IPS-11a (cell line): ENCODE results near the gene C1QTNF6.

Source experiments
- H3K4me3 ChIP-seq: one replicate; pipeline ENCODE4 v1.5.1; 2013; ENCODE audit warnings: low read depth, low read length, control low read depth

C1QTNF6 gene

DNA sequence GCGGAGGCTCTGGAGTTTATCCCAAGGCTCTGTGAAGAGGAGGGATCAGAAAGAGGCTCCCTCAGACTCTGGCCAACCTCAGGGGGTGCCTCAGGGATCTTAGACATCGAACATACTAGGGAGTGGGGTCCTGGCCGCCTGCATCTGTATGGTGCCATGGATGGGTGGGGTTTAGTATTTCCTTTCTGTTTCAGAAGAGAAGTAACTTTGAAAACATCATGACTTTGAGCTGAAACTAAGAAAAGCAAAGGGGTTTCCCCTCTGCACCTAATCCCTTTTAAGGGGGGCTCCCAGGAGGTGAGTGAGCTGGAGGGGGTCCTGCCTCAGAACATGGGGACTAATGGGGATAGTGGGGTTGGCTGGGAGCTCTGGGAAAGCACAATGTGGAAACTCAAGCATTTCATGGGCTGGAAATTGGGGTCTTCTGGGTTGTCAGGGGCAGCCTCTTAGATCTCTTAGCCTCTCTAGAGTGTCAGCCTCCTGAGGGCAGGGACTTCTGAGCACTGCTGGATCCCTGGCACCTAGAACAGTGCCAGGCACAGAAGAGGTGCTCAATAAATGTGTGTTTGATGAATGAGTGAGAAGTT, 36.0 kb upstream of the C1QTNF6 start:
- H3K4me3 ChIP-seq, result no peak overlapping the region

DNA sequence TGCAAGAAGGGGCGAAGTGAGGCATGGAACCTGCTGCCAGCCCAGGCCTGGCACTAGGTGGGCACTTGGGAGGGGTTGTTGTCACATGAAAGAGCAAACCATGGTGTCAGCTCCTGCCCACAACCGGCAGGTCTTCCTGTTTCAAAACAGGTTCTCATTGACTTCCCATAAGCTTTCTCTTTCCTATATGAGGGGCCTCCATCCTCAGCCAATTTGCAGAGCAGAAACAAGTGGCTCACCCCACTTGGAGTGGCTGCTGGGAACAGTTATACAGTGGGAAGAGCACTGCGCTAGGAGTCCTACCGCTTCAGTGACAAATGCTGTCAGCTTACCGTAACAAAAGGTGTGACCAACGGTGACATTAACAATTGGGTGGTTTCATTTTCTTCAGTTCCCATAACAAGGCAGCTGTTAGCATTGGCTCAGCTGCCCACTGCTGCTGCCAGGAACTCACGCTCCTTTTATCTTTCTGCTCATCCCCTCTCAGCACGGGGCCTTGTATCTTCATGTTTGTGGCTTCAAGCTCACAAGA, 34.5 kb upstream of the C1QTNF6 start:
- H3K4me3 ChIP-seq, result no peak overlapping the region

DNA sequence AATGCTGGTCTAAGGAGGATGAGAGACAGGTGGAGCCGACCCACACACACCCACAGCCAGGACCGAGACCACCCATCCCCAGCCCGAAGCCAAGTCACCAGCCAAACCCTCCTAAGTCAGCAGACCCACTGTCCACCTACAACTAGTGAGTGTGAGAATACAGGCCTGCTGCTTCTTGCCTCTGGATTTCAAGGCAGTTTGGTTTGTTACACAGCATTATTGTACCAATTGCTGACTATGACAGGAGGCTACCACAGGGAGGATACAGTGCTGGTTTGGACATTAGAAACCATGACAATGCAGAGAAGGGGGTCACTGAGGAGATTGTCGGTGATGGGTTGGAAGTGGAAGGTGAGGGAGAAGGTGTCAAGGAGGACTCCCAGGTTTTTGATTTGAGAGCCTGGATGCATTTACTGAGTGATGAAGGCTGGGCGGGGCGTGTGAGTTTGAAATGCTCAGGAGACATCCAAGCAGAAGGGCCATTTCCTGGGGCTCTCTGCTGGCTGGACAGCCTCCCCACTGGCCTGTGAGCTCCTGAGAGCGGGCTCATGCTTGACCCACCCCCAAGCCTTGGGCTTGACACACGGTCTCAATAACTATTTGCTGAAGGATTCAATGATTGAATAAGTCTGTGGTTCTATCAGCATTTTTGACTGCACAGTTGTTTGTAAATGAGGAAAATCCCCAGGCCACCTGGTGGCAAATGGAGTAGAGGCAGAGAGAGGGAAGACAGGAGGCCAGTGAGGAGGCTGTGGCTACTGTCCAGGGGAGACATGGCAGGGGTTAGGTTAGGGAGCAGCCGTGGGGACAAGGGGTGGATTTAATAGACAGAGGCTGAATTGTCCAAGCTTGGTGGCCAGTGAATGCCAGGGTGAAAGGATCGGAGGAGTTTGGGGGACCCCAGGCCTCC, 33.6 kb upstream of the C1QTNF6 start:
- no peak overlapping the region for H3K4me3 ChIP-seq

DNA sequence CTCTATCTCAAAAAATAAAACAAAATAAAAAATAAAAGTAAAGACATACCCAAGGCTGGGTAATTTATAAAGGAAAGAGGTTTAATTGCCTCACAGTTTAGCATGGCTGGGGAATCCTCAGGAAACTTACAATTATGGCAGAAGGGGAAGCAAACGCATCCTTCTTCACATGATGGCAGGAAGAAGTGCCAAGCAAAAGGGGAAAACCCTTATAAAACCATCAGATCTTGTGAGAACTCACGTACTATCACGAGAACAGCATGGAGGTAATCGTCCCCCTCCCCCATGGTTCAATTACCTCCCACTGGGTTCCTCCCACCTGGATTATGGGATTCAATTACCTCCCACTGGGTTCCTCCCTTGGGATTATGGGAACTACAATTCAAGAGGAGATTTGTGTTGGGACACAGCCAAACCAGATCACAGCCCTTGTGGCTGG, 32.5 kb upstream of the C1QTNF6 start:
- H3K4me3 ChIP-seq, result no peak overlapping the region

DNA sequence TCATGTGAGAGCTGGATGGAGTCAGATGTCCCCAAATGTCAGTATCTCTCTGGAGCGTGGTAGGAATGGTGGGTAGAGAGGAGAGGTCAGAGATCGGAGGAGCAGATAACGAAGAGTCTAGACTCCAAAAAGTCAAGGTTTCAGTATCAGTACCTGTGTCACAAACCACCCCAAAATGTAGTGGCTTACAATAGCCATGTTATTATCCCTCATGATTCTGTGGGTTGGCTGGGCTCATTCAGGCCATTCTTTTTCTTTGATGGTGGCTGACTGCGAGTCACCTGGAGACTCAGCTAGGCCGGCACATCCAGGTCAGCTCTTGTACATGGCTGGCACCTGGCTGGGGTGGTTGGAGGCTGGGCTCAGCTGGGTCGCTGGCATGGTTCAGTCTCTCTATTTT, 31.5 kb upstream of the C1QTNF6 start:
- H3K4me3 ChIP-seq, result no peak overlapping the region

DNA sequence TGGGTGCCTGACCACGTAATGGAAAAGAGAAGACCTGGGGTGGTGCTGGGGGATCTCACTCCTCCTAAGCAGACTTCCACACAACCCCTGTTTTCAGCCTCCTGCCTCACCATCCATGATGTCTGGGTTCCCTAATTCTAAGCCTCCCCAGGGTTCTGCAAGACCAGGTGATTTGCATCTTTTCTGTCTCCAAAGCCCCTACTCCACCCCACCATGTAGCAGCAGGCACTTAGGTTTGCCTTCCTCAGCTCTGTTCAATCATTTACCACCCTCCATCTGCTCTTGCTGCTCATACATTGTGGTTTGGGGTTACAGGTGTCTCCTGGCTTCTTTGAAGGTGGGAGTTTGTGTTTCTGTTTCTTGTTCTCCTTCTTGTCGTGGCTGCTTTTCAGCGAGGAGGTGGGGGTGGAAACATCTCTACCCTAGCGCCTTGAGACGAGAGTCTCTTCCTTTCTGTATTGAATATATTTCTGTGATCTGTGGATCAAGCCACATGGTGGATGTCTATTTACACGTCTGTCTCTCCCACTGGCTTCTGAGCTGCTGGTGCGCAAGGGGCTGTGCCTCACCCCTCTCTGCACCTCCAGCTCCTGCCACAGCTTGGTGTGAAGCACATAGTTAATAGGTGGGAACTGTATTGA, 30.8 kb upstream of the C1QTNF6 start:
- no peak overlapping the region for H3K4me3 ChIP-seq

DNA sequence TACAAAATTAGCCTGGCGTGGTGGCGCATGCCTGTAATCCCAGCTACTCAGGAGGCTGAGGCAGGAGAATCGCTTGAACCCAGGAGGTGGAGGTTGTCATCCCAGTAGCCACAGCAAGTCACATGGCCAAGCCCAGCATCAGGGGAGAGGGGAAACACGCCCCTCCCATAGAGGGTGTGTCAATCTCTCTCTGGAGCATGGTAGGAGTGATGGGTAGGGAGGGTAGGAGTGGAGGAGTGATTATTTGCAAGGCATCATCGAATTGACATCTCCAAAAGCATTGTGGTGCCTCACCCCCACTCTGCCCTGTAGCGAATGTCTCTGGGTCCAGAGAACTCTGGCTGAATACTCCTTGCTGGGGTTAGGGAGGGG, 30.3 kb upstream of the C1QTNF6 start:
- H3K4me3 ChIP-seq, result no peak overlapping the region

DNA sequence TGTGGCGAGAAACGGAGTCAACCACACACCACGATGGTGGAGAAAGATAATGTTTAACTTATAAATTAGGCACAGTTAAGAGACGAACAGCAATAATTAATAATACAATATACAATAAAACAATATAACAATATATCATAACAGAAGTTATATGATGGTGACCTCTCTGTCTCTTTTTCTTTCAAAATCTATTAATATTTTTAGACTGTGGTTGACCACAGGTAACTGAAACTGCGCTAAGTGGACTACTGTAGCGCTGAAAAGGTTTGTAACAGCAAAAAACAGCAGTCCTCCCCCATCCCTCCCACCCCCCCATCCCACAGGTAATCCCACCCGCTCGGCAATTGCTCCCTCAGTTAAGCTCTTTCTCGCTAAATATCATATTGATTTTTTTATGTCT, 27.8 kb upstream of the C1QTNF6 start:
- H3K4me3 ChIP-seq, result no peak overlapping the region

DNA sequence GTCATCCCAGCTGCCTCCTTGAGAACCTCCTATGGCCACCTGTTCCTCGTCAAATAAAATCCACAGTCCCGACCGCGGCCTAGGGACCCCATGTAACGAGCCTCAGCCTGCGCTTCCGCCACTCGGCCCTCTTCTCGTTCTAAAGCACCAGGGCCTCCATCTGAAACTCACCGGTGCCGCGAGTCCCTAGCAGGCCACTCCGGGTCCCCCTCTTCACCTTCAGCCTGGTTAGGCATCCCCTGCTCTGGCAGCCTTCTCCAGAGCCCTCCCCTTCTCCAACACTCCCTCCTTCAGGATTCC, 26.6 kb upstream of the C1QTNF6 start:
- no peak overlapping the region for H3K4me3 ChIP-seq

DNA sequence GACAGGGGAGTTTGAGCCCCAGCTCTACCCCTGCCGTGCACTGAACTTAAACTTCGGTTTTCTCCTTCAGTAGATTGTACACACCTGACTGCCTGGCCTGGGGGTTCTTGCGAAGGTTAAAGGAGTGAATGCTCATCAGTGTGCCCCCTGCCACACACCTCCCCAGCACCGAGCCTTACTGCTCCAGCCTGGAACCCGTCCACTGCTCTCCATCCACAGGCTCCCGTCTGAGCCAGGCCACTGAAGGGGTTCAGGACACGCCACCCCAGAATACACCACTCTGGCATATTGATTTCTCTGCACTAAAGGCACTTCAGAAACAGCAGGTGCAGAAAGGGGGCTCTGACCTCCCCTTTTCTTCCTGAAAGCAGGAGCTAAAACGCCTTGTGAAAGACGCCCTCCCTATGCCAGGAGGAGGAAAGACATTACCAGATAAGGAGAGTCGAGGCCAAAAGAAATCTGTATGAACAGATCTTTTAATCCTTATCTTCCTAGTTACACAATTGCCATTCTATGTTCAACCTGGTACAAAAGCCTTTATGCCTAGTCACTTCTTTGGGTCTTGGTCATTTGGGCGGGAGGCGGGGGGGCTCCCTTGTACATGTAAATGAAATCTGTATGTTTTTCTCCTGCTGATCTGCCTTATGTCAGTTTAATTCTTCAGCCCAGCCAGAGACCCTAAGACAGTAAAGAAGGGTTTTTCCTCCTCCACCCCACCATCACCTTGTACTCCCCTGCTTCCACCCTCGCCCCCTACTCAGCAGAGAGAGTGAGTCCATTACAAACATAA, 26.1 kb upstream of the C1QTNF6 start:
- no peak overlapping the region for H3K4me3 ChIP-seq

DNA sequence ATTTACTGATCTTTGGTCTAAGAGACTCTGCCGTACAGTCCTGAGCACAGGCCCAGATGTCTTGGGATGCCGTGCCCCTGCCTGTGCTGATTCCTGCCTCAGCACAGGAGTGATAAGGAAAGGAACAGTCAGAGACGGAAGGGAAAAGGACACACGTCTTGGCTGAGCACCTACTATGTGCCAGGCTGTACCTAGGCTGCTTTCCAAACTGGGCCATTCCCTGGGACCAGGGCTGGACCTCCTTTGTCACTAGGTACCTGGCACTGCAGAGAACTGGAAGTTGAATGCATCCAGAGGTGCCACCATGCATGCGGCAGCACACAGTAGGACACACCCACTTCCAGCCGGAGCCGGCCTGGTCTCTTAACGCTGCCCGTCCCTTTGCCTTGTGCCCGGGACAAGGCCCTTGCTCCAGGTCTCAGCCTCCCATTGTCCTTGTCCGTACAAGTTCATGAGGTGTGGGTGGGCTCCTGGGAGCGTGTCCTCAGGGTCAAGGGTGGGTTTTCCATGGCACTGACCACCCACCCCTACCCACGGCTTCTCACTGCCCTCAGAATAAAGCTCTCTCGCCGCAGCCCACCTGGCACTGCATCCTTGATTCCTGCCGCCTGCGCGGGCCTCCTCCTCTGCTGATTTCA, 25.3 kb upstream of the C1QTNF6 start:
- H3K4me3 ChIP-seq, result no peak overlapping the region

DNA sequence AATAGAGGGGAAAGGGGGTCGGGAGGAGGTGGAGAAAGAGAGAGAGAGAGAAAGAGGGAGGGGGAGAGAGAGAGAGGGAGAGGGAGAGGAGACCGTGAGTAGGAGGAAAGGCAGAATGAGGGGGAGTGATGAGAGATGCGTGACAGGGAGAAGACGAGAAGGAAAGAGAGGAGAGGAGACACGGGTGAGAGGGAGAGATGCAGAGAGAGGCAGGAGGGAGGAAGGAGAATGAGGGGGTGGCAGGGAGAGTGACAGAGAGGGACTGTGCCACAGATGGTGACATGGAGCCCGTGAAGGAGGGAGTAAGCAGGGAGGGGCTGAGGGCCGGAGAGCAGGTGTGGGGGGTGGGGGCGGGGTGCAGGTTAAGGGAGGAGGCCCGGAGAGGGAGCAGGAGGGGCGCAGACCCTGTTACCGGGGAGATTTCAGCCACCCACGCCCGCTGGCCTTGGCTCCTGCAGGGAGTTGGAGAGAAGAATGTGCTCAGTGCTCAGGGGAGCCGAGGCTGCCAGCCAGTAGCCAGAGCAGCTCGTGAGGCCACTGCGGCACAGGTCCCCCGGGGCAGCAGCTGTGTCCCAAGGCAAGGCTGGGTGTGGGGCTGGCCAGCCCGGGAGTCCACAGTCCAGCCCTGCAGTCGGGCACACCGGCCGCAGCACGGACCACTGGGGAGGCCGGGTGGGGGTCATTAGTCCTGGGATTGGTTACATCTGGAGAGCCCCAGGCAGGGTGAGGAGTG, 24.3 kb upstream of the C1QTNF6 start, which contains the start of gene SSTR3:
Gene SSTR3 (minus strand): TSS at position 304 of the 733 bp plus-strand sequence. CDS start 4,674 bp downstream, outside the sequence.
- no peak within 1 kb of the TSS for H3K4me3 ChIP-seq

DNA sequence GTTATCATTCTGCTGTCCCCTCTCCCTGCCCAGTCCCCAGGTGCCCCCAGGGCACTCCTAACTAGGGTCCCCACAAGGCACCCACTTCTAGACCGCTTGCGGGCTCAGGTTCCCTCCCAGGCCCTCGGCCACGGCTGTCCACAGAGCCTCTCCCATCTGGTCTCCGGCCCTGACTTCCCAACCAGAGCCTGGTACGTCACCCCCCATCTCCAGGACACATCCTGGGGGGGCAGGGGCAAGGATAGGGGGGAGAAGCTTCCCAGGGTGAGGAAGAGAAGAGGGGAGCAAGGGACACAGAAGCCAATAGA, 23.8 kb upstream of the C1QTNF6 start:
- H3K4me3 ChIP-seq, result no peak overlapping the region

DNA sequence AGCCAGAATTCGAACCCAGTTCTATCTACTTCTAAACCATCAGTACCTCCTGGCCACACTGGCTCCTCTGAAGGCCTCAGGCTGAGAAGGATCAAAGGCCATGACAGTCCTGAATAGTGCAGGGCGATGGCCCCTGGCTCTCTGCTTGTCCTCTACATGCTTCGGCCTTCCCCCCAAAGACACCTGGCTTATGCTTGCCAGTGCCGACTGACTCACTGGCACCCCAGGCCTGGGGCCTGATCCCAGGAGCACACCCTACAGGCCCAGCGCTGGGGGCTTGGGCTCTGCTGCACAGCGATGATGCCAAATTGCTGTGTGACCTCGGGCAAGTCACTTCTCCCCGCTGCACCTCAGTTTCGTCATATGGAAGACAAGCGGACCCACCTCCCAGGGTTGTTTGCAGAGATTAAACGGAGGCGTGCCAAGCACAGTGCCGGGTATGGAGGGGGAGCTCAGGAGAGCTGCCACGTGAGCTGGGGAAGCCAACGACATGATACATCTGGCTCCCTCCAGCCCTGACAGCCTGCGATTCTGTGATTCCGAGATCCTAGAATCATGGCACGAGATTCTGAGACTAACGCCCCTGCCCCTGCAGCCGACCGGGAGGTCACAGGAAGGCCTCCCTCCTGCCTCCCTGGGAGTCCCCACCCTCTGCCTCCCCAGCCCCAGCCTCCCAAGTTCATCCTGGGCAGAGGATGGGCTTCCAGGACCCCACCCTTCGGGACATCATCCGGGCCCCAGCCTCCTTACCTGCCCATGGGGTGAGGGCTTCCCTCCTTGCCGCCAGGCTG, 23.2 kb upstream of the C1QTNF6 start:
- H3K4me3 ChIP-seq, result no peak overlapping the region

DNA sequence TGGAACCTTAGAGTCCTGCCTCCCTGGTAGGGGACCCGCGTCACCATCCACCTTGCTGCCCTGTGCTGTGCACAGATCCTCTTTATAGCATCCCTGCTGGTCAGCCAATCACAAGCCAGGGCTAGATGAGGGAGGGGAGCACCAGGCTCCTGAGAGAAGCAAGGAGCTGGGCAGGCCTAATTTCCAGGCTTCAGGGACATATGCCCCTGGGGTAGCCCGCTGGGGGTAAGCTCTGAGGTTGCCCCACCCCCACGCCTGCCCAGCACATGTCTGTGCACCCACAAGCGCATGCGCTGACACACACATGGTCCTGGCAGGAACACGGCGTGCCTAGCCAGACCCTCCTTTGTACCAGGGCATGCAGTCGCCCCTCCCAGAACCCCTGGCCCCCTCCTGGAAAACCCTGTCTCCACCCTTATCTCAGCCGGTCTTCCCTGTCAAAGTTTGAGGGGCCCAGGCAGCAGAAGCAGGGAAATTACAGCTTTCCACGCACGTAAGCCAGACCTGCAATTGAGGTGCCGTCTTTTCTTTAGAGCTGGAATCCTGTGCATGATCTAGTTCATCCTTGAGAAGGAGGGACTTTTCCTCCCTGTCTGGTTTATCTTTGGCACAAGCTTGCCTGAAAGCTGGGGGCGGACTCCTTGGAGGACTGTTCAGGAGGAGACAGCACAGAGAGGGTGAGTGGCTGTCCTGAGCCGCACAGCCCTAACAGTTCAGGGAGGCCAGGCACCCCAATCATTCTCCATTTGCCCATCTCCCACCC, 22.2 kb upstream of the C1QTNF6 start:
- no peak overlapping the region for H3K4me3 ChIP-seq

DNA sequence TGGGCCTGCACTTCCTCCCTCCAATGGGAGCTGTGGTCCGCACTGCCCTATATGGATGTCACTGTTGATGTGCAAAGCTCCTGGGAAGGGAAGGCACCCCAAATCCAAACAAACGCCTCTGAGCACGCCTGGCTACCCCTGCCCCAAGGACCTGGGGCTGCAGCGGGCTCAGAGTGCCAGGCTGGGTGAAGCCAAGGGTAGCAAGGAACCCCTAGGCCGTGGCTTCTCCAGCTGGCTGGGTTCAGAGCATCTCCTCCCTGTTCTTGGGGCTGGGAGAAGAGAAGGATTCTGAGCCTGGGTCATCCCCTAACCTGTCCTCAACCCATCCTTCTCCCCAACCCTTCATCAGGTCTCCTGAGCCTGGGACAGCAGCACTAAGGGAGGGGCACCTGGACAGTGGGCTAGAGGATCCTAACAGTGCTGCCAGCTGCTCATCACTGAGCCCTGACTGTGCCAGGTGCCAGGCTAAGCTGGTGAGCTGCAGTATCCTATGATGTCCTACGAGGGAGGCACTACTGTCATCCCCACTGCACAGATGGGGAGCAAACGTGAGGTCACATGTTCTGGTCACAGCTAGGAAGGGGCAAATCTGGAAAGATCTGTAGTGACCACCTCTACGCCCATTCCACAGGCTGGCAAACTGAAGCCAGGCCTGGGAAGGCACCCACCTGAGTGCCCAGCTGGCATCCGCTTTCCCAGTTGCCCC, 21.2 kb upstream of the C1QTNF6 start:
- H3K4me3 ChIP-seq, result no peak overlapping the region

DNA sequence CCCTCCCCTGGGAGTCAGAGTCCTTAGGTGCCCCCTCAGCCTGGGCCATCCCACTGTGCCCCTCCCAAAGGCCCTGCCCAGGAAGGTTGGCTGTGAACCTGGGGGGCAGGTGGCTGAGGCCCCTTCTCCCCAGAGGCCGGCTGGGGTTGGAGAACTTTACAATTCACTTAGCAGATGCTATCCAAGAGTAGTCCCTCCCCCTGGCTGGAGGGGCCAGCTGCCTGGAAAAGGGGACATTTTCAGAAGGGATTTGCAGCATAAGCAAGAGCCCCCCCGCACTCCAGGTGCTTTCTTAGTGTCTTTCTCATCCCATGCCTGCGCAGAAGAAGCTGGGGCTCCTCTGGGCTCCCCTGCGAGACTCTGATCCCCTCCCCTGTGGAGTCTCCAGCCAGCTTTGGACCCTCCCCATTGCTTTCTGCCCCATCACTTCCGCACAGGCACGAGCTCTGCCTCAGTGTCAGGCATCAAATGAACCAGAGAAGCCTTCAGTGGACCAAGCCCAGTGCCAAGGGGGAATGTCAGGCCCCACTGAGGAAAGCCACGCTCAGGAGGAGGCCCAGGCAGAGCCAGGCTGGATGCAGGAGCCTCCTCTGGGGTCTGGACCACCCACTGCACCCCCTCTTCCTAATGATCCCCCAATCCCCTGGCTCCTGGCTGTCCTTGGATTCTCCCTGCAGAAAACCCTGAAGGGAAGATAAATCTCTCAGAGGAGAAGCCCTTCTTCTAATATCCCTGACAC, 20.5 kb upstream of the C1QTNF6 start:
- no peak overlapping the region for H3K4me3 ChIP-seq
